GM13977 (cell line): Measurements from ENCODE around the gene C10orf90.

Experiments
- DNase-seq: peaks from one replicate; pipeline ENCODE4 v3.0.0; 2012; ENCODE audit warnings: low spot score
- in situ Hi-C: fragments of 300-500 bp; cut with MboI; formaldehyde crosslinking; loops from one replicate; pipeline ENCODE4 v1.12.0; 2022; ENCODE audit warnings: low sequenced_read_pairs, low pct_unique_long_range_greater_than_20kb, mixed read lengths, inconsistent platforms; ENCODE audit not compliant: unreplicated experiment
- TF ChIP-seq, protein P1 (sequence below): IDR thresholded peaks from 2 replicates; pipeline ENCODE4 v1.5.1; 2012; ENCODE audit warnings: mild to moderate bottlenecking, control low read depth; ENCODE audit not compliant: insufficient read depth; ENCODE audit errors: extremely low read depth, missing control alignments

Gene C10orf90

DNA sequence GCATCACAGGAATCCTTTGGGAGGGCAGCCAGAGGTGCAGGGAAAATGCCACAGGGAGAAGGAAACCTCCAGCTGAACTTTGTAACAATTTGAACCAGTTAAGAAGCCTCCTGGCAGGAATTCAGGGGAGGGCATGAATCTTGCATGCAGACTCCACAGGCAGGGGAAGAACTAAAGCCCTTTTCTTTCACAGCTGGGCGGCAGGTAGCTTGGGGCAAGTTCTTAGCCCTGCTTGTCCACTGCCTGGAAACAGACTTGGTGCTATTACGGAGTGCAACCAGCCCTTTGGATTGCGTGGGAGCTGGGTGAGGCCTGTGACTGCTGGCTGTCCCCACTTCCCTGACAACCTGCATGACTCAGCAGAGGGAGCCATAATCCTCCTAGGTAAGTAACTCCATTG lies 230.6 kb downstream of the C10orf90 start:
- TF ChIP-seq, protein P1, sequence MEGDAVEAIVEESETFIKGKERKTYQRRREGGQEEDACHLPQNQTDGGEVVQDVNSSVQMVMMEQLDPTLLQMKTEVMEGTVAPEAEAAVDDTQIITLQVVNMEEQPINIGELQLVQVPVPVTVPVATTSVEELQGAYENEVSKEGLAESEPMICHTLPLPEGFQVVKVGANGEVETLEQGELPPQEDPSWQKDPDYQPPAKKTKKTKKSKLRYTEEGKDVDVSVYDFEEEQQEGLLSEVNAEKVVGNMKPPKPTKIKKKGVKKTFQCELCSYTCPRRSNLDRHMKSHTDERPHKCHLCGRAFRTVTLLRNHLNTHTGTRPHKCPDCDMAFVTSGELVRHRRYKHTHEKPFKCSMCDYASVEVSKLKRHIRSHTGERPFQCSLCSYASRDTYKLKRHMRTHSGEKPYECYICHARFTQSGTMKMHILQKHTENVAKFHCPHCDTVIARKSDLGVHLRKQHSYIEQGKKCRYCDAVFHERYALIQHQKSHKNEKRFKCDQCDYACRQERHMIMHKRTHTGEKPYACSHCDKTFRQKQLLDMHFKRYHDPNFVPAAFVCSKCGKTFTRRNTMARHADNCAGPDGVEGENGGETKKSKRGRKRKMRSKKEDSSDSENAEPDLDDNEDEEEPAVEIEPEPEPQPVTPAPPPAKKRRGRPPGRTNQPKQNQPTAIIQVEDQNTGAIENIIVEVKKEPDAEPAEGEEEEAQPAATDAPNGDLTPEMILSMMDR, result no peak
- in situ Hi-C loops, result no loop called here
- no peak for DNase-seq

GRCh38 chr10:126438407-126438783 lies 232.1 kb downstream of the C10orf90 start:
- in situ Hi-C loops, result no loop called here
- TF ChIP-seq, protein P1, result no peak
- no peak for DNase-seq

GRCh38 chr10:126437635-126438406 lies 232.7 kb downstream of the C10orf90 start:
- in situ Hi-C loops, result no loop called here
- TF ChIP-seq, protein P1, result no peak
- no peak for DNase-seq

DNA sequence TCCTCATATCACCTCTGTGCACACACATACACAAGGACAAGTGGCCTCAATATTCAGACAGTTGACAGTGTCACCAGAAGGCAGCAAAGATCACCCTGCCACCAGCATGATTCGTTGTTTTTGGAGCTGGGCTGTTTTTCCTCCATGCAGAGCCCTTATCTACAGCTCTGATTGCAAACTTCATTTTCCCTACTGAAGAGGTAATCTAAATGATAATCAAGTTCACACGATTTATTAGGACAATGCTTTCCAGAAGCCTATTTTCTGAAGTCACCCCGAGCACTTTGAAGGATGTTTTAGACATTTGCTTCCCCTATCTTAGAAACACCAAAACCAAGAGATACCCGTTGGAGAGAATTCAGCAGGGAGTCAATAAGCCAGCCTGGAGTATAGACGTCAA lies 236.3 kb downstream of the C10orf90 start:
- TF ChIP-seq, protein P1, result no peak
- in situ Hi-C loops, result no loop called here
- DNase-seq, result no peak

GRCh38 chr10:126433351-126433750 lies 237.1 kb downstream of the C10orf90 start:
- in situ Hi-C loops, result no loop called here
- DNase-seq, result no peak
- TF ChIP-seq, protein P1, result no peak

DNA sequence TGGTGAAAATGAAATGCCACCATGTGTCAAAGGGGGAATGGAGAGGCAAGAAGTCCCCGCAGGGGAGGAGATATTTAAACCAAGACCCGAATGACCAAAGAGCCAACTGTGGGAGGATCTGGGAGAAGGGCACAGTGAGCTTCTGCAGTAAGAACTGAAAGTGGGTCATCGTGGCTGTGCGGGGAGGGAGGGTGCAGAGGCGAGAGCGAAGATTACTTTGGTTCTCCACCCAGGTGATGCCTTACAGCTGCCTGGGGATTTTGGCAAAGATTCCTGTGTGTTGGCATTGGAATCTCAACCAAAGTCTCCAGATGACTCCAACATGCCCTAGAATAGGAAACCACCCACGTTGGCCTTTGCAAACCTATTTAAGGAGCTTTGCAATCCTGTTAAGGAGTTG lies 238.0 kb downstream of the C10orf90 start:
- TF ChIP-seq, protein P1, result no peak
- in situ Hi-C loops, result no loop called here
- DNase-seq, result no peak
